HG03135 (cell line): ENCODE data around the gene SMARCA5.
A peak's percentile ranks its signal among the peaks of the same experiment; 100 is the strongest.
"Not testable (repeated sequence)": the region's sequence is repeated elsewhere in the genome, so short reads cannot be mapped to it uniquely, and the experiment has no call there.

ENCODE experiments used
- ATAC-seq: cut with Tn5 transposase; IDR thresholded peaks from one replicate; pipeline ENCODE4 v1.9.1; 2021; ENCODE audit warnings: mild to moderate bottlenecking, moderate library complexity; ENCODE audit not compliant: unreplicated experiment

SMARCA5 gene

GRCh38 chr4:143513314-143514168 is at the start of gene SMARCA5:
TSS of gene SMARCA5 (plus strand) at chr4:143513702. CDS start at chr4:143513925, 223 bp downstream.
- ATAC-seq: peak; percentile 86

GRCh38 chr4:143473334-143474126 is 40.0 kb upstream of the SMARCA5 start:
- ATAC-seq: peak; percentile 75

GRCh38 chr4:143477487-143477886 is 36.0 kb upstream of the SMARCA5 start:
- ATAC-seq: no peak

- no peak for ATAC-seq
Measured at GRCh38 chr4:143481361-143481760, 32.1 kb upstream of the SMARCA5 start.

GRCh38 chr4:143482840-143483239 is 30.7 kb upstream of the SMARCA5 start:
- ATAC-seq: peak; percentile 70

- no peak for ATAC-seq
Measured at GRCh38 chr4:143486314-143486713, 27.2 kb upstream of the SMARCA5 start.

- no peak for ATAC-seq
Measured at GRCh38 chr4:143488687-143489086, 24.8 kb upstream of the SMARCA5 start.

- ATAC-seq: no peak
Measured at GRCh38 chr4:143489106-143489505, 24.4 kb upstream of the SMARCA5 start.

- no peak for ATAC-seq
Measured at GRCh38 chr4:143498021-143498420, 15.5 kb upstream of the SMARCA5 start.

GRCh38 chr4:143502231-143502630 is 11.3 kb upstream of the SMARCA5 start:
- no peak for ATAC-seq

- ATAC-seq: no peak
Measured at GRCh38 chr4:143506031-143506430, 7.5 kb upstream of the SMARCA5 start.

GRCh38 chr4:143511906-143512305 is 1.6 kb upstream of the SMARCA5 start:
- no peak for ATAC-seq

GRCh38 chr4:143512978-143513313 is 556 bp upstream of the SMARCA5 start:
- ATAC-seq: peak; percentile 40

- ATAC-seq: no peak
Measured at GRCh38 chr4:143514169-143514495, 630 bp downstream of the SMARCA5 start.

GRCh38 chr4:143514497-143514896 is 995 bp downstream of the SMARCA5 start:
- ATAC-seq: no peak

GRCh38 chr4:143514901-143515300 is 1.4 kb downstream of the SMARCA5 start:
- no peak for ATAC-seq

- no peak for ATAC-seq
Measured at GRCh38 chr4:143515905-143516304, 2.4 kb downstream of the SMARCA5 start.

GRCh38 chr4:143517764-143518163 is 4.3 kb downstream of the SMARCA5 start:
- ATAC-seq: no peak

GRCh38 chr4:143524211-143524610 is 10.7 kb downstream of the SMARCA5 start:
- no peak for ATAC-seq

GRCh38 chr4:143528046-143528445 is 14.5 kb downstream of the SMARCA5 start:
- ATAC-seq: not testable (repeated sequence)

- ATAC-seq: no peak
Measured at GRCh38 chr4:143531380-143531779, 17.9 kb downstream of the SMARCA5 start.
